DLD1 (cell line): Measurements from ENCODE around the gene POLD2.

Source experiments
- in situ Hi-C: cut with HindIII; loops from 2 replicates; pipeline ENCODE4 v1.10.0; 2017; ENCODE audit warnings: low sequenced_read_pairs

POLD2 gene

GRCh38 chr7:44067064-44067951 is 56.0 kb downstream of the POLD2 start:
- in situ Hi-C loops: loop anchor here (10.0 kb wide), 1 partner anchor 147 kb away; no protein-coding TSS in a partner anchor

GRCh38 chr7:44066494-44067063 is 56.8 kb downstream of the POLD2 start:
- in situ Hi-C loops: loop anchor here (10.0 kb wide), 1 partner anchor 148 kb away; no protein-coding TSS in a partner anchor

GRCh38 chr7:44066111-44066460 is 57.3 kb downstream of the POLD2 start:
- in situ Hi-C loops: loop anchor here (10.0 kb wide), 1 partner anchor 149 kb away; no protein-coding TSS in a partner anchor

GRCh38 chr7:44065431-44066110 is 57.8 kb downstream of the POLD2 start, which contains the start of gene PGAM2:
Gene PGAM2, minus strand, starts transcription at chr7:44065567. Its CDS starts 38 bp downstream, at chr7:44065529.
- in situ Hi-C loops: loop anchor here (10.0 kb wide), 1 partner anchor 149 kb away; no protein-coding TSS in a partner anchor

- in situ Hi-C loops: loop anchor here (10.0 kb wide), 1 partner anchor 150 kb away; no protein-coding TSS in a partner anchor
Observed at GRCh38 chr7:44064791-44065430, 58.4 kb downstream of the POLD2 start.
